ENCODE measurements around the gene RAB11FIP4. TPM values are rescaled to one million over a fixed set of nuclear protein-coding genes. Genes with fewer than 3 reads are reported as not detected.

The RAB11FIP4 gene
- total and polyA plus RNA-seq, 2 of the 13 experiments (the other 11 are each of a cell fraction or from before 2014, with no cell fraction given), result 28.0 to 89.3 TPM

- TF ChIP-seq ZNF747 (CRISPR knock-in tag; IDR thresholded peaks at IDR 0.05; ENCODE audit: borderline replicate concordance), result no peak
- no peak for TF ChIP-seq ELF1 (CRISPR knock-in tag; IDR thresholded peaks at IDR 0.05)
- no peak for TF ChIP-seq ZNF382 (CRISPR knock-in tag; IDR thresholded peaks at IDR 0.05; ENCODE audit: borderline replicate concordance)
- TF ChIP-seq ZNF335 (CRISPR knock-in tag; IDR thresholded peaks at IDR 0.05), result no peak
- peak; percentile 94 for TF ChIP-seq PAXIP1 (CRISPR knock-in tag; conservative IDR thresholded peaks at IDR 0.05)
- TF ChIP-seq CCDC6 (CRISPR knock-in tag; IDR thresholded peaks at IDR 0.05), result no peak
- TF ChIP-seq SNAI1 (CRISPR knock-in tag; IDR thresholded peaks at IDR 0.05; ENCODE audit: borderline replicate concordance), result no peak
- no peak for TF ChIP-seq MTA3 (CRISPR knock-in tag; IDR thresholded peaks at IDR 0.05)
- TF ChIP-seq HNRNPL (IDR thresholded peaks at IDR 0.05; ENCODE audit: low read depth, low read length), result peak; percentile 93
- TF ChIP-seq ELF4 (CRISPR knock-in tag; IDR thresholded peaks at IDR 0.05; ENCODE audit: borderline replicate concordance), result no peak
- TF ChIP-seq ZNF24 (IDR thresholded peaks at IDR 0.05), result no peak
- peak; percentile 54 for TF ChIP-seq SAP130 (CRISPR knock-in tag; IDR thresholded peaks at IDR 0.05; ENCODE audit: low read depth)
- no peak for TF ChIP-seq BRCA1 (CRISPR knock-in tag; IDR thresholded peaks at IDR 0.05)
- no peak for TF ChIP-seq BRF2 (CRISPR knock-in tag; IDR thresholded peaks at IDR 0.05)
- TF ChIP-seq GLMP (CRISPR knock-in tag; IDR thresholded peaks at IDR 0.05; ENCODE audit: borderline replicate concordance), result no peak
- TF ChIP-seq ZNF101 (CRISPR knock-in tag; IDR thresholded peaks at IDR 0.05; ENCODE audit: borderline replicate concordance, low read depth), result no peak
- TF ChIP-seq CREM (IDR thresholded peaks at IDR 0.05), result 0 out of 2 replicates have a peak, but pooled peaks have one; percentile 51
- no peak for TF ChIP-seq CREM (CRISPR knock-in tag; IDR thresholded peaks at IDR 0.05)
- TF ChIP-seq CREB3 (CRISPR knock-in tag; IDR thresholded peaks at IDR 0.05), result no peak
- no peak for TF ChIP-seq NAIF1 (CRISPR knock-in tag; IDR thresholded peaks at IDR 0.05; ENCODE audit: borderline replicate concordance)
- TF ChIP-seq AKAP8 (CRISPR knock-in tag; IDR thresholded peaks at IDR 0.05), result no peak
These were observed 76.2 kb downstream of the RAB11FIP4 start (continued) for GRCh38 chr17:31467502-31468256.

Data from HepG2 (cell line).